NCI-H748 treated with DMSO at 0.1 percent for 48 hours (cell line): ENCODE data around the gene SLC2A5.
"Not testable (repeated sequence)": the region's sequence is repeated elsewhere in the genome, so short reads cannot be mapped to it uniquely, and the experiment has no call there.

Experiments
- DNase-seq: peaks from one replicate; lab custom pipeline; 2025; lab: John Stamatoyannopoulos, UW

SLC2A5 gene, protein sequence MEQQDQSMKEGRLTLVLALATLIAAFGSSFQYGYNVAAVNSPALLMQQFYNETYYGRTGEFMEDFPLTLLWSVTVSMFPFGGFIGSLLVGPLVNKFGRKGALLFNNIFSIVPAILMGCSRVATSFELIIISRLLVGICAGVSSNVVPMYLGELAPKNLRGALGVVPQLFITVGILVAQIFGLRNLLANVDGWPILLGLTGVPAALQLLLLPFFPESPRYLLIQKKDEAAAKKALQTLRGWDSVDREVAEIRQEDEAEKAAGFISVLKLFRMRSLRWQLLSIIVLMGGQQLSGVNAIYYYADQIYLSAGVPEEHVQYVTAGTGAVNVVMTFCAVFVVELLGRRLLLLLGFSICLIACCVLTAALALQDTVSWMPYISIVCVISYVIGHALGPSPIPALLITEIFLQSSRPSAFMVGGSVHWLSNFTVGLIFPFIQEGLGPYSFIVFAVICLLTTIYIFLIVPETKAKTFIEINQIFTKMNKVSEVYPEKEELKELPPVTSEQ

DNA sequence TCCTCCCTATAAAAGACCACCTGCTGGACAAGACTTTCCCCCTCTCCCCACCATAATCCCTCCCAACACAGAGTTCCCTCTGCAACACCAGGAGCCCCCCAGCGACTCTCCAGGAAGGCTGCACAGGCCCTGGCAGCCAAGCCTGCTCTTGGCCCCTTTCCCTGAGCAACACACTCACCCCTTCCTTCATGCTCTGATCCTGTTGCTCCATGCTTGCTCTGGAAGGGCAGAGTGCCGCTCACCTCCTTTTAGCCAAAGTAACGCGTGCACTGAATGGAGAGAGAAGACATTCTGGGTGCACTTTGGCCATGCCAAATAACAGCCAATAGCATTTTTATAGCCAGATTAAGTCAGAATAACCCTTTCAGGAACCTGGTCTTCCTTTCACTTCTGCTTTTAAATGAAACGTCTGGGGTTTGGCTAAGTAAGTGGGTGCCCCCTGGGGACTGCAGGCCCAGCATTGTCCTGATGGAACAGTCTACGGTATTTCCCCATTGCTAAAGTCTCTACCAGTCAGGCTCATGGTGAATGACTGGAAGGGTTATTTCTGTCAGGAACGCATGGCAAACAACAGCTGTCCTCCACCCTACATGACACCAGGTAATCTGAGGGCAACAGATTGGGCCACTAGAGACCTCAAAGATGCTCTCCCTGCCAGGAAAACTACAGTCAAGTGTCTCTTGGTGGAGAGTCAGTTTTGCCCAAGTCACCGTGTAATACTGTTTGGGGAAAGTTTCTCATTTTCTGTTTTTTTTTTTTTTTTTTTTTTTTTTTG is at the start of gene SLC2A5:
TSS of gene SLC2A5 (minus strand) at position 310 of the 775 bp plus-strand sequence. CDS start at position 211, 99 bp downstream.
- DNase-seq: no peak

DNA sequence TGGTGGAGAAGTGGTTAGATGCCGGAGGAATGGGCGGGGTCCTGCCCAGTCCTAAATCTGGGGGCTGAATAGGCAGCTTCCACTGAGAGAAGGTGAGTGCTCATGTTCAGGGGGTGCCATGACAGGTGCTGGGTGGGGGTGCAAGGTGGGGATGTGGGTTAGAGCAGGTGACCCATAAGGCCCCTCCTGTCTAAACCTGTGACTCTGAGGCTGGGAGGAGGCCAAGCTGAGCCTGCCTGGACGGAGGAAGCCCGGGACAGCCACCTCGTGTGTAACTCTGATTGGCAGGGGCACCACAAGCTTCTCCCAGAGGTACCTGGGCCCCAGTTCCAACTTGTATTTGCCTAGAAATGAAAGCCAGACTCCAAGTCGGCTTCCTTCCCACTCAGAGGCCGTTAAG is 48.8 kb upstream of the SLC2A5 start:
- no peak for DNase-seq

DNA sequence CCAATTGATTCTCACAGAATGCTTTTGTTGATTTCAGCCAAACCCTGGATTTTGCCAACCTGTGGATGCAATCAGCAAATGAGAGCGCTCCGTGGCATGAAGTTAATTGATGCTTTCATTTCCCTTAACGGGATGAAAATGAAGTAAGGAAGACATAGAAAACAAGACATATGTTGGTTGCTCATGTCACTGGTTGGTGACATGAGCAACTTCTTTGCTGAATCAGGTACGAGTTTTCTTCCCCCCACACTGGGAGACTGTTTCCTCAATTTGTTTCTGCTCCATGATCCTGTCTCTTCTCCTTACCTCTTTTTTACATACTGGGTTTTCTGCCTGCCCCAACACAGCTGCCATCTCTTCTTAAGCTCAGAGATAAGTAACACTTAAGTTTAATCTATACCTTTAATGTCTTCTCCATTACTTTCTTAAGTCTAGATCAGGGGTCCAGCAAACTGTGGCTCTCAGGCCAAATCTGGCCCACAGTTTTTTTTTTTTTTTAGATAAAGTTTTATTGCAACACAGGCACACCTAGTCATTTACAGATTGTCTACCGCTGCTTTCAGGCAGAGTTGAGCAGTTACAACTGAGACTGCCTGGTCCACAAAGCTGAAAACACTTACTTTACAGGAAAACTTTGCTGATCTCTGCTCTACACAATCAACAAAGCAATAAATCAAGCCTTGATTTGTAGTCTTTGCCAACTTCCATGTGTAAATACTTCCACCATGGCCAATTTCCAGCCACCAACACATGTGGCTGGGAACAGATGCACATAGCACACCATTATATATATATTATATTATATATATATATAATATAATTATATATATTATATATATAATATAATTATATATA is 46.1 kb upstream of the SLC2A5 start:
- DNase-seq: no peak

DNA sequence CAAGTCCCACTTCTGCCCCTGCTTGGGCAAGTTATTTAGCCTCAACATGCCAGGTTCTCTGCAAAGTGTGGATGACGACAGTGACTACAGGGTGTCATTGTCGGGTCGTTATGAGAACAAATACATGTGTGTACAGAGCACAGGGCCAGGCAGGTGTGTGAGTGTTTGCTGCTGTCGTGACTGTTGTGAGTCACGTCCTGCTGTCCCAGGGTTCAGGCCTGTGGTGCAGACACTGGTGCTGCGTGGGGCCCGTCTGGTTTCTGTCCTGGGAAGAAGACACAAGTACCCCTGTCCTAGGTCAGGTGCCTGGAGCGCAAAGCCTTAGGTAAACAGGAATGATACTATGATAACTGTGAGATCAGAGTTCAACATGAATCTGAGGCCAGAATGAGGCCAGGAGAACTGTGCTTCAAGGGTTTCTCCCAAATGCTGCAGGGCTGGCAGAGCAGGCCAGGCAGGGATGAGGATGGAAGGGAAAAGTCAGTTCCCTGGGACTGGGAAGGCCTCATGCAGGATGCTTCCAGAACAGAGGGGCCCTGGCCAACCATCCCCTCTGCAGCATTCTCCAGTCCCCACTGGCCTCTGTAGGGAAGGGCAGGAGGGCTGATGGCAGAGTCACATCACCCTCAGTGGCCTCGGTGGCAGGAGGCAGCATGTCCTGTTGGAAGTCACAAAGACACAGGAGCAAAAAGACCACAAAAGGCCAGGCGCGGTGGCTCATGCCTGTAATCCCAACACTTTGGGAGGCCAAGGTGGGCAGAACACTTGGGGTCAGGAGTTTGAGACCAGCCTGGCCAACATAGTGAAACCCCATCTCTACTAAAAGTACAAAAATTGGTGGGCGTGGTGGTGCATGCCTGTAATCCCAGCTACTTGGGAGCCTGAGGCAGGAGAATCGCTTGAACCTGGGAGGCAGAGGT is 43.8 kb upstream of the SLC2A5 start:
- no peak for DNase-seq

DNA sequence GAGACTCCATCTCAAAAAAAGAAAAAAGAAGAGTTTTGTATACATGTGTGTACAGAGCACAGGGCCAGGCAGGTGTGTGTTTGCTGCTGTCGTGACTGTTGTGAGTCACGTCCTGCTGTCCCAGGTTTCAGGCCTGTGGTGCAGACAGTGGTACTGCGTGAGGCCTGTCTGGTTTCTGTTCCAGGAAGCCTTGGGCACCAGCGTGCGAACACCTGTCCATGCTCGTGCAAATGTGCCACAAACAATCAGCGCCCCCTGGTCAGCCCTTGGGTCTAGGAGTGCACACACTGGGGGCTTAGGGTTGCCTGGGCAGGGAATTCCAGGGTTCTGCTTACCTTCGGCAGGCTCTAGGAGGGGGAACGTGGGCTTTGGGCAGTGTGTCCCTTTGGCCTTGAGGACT is 42.5 kb upstream of the SLC2A5 start:
- DNase-seq: no peak

DNA sequence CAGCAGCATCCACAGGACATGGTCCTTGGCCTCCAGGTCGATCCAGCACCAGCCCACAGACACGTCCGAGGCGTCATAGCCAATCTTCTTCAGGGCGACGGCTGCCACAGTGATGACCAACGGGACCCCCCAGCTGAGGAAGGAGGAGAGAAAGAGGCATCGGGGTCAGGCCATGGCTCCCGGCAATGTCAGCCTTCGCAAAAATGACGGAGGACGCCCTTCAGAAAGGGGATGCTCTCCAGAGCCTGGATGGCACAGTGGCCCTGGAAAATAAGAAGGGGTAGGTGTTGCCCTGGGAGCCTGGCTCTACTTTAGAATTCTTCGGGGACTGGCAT is 41.9 kb upstream of the SLC2A5 start:
- DNase-seq: no peak

DNA sequence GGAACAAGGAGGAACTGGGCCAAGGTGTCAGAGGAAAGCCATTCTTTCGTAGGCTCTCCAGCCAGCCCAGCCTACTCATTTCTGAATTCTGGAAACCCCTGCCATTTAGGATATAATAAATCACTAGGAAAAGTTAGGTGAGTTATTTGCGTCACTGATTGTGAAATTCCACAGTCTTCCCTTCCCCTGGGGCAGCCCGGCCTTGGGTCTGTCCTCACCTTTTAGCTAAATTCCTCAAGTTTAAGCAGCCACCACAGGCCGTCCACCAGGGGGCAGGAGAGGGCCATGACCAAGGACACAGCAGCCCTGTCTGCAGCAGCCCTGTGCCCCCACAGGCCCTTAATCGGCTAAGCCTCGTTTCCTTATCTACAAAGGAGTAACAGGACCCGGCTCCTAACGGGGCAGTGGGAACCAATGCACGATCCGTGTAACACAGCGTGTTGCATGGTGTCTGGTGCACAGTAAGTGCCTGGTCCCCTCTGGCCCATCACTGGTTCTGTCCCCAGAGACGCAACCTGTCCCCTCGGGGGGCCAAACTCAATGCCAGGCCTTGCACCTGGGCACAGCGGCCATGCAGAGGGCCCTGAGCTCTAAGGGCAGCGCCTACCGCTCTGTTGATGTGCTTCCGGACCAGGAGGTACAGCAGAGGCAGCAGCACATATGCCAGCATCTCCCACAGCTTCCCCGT is 41.4 kb upstream of the SLC2A5 start:
- peak; percentile 6 for DNase-seq

DNA sequence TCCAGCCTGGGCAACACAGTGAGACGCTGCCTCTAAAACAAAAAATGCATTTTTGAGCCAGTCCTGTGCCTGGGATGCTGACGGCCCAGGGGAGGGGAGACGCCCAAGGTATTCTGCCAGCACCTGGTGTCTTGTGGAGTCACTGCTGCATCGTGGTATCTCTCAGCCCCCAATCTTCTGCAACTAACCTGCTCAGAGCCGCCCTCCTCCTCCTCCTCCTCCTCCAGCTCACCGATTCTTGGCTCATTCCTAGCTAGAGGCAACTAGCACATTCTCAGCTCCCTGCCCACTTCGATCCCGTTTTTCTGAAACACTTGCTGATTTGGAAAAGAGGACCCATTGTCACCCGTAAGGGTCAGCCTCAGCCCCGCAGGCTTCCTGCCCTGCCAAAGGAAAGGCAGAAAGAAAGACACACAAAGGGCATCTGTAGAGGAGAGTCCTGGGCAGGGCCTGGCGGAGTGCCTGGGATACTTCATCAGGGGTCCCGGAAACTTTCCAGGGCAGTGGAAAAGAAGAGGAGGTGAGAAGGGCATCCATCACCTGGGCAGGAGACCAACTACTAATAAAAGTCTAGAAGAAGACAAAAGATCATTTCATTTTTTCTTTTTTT is 38.7 kb upstream of the SLC2A5 start:
- DNase-seq: no peak

DNA sequence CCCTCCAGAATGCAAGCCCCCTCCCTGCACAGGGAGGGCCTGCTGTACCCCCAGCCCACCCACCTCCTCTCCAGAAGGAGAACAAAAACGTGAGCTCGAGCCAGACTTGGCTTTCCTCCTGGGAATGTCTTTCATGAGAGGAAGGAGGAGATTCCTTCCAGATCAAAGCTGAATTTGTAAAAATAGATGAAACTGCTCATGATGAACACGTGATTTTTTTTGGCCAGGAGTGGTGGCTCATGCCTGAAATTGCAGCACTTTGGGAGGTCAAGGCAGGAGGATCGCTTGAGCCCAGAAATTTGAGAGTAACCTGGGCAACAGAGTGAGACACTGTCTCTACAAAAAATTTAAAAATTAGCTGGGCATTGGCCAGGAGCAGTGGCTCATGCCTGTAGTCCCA is 37.7 kb upstream of the SLC2A5 start:
- no peak for DNase-seq

DNA sequence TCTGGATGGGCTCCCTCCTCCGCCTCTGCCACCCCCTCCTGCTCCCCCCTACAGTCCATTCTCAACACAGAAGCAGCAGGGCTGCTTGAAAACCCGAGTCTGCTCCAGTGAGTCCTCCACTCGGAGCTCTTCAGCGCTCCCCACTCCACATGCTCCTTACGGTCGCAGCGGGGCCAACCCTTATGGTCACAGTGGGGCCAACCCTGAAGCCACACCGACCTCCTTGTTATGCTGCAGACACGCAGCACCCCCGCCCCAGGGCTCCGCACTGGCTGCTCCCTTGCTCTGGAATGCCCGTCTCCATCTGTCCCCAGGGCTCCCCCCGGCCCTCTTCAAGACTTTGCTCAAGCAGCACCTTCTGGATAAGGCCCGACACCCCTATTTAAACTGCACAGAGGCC is 36.9 kb upstream of the SLC2A5 start:
- DNase-seq: no peak

DNA sequence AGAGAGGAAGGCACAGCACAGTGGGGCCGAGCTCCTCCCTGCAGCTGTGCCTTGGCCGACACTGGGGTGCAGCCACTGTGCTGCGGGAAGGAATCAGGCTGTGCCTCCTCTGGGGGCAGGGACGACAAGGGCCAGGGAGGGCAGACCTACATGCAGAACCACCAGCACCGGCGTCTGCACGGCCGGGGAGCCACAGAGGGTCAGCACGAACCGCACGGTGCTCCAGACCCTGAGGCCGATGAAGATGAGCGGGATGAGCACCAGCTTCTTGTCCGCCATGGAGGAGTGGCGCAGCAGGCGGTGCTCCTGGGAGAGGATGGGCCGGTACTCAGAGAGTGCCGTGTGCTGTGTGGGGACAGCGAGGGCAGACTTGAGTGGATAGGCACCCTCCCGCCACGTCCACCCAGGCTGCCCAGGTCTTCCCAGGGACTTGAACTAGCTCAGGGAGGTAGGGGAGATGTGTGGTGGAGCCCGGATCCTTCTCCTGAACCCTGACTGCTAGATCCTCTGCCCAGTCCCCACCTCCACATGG is 36.0 kb upstream of the SLC2A5 start:
- no peak for DNase-seq

DNA sequence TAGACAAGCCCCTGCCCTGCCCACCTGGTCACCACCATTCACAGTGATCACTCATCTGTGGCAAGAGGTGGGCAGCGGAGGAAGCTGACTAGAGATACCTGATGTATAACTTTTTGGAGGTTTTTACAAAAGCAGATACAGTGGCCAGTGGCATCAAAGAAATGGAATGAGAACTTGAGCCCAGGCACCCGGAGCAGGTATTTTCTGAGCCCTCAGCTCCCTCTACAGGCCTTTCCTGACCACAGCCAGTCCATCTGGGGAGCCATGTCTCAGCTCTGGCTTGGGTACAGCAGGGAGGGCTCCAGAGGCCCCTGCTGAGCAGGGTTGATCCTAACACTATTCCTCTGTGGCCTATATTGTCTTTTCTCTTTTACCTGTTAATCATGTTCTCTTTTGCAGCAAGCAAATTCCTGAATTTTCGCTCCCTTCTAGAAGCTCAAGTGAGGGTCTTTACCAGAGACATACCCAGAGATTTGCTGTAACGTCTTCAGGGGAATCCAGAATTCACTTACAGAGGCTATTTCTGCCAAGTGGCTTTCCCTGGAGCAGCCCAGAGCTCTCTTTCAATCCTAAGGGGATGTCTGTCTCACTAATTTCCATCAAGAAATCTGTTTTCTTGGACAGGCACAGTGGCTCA is 32.2 kb upstream of the SLC2A5 start:
- no peak for DNase-seq

DNA sequence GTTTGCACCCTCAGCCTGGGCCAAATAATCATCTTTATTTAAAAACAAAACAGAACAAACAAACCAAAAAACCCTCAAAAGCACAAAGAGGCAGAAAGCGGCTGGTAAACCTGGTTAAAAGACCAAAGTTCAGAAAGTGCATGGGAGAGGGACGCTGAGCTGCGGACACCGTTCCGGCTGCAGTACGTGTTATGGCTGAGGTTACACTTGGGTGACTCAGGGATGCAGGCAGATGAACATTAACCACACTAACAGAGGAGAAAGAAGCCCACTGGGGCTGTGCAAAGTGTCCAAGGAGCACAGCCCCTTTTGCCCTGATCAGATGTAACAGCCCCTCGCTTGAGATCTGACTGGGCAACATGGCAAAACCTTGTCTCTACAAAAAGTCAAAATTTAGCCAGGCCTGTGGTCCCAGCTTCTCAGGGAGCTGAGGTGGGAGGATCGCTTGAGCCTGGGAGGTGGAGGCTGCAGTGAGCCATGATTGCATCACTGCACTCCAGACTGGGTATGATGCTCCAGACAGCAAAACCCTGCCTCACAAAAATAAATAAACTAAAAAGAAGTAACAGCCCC is 31.1 kb upstream of the SLC2A5 start:
- no peak for DNase-seq

DNA sequence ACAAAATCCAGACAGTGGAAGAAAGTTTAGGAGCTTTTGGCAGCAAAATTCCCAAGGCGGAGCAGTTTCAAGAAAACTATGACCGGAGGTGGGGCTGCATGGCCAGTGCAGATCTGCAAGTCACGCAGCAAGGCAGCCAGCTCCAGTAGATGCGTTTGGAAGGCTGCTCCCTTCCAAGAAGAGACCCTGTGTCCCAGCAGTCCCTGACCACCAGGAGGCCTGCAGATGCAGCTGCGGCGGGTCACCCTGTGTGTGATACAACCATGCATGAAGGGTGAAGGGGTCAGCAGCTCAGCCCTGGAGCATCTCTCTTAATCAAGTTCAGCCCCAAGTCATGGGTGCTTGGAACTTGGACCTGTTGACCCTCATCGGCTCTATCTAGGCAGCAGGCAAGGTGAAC is 30.1 kb upstream of the SLC2A5 start:
- DNase-seq: no peak

DNA sequence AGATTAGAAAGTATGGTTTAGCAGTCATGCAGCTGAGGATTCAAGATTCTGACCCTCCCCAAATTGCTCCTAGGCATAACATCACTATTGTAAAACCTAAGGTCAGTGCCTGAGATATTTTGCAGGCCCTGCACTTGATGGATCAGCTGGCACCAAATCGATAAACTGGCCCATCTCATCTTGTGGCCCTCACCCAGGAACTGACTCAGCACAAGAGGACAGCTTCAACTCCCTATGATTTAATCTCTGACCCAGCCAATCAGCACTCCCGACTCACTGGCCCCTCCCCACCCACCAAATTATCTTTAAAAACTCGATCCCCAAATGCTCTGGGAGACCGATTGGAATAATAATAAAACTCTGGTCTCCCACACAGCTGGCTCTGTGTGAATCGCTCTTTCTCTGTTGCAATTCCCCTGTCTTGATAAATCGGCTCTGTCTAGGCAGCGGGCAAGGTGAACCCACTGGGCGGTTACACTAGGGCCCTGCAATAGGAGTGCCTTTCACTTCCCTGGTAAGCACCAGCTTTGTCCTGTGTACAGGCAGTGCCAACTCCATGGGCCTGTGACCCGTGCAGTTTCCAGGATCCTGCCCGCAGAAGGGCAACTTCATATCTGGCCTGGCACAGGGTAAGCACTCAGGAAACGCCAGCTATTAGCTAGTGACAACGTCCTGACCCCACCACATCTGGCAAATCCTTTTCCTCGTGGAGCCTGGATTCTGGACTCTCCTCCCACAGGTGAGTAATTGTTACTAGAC is 28.7 kb upstream of the SLC2A5 start:
- no peak for DNase-seq

DNA sequence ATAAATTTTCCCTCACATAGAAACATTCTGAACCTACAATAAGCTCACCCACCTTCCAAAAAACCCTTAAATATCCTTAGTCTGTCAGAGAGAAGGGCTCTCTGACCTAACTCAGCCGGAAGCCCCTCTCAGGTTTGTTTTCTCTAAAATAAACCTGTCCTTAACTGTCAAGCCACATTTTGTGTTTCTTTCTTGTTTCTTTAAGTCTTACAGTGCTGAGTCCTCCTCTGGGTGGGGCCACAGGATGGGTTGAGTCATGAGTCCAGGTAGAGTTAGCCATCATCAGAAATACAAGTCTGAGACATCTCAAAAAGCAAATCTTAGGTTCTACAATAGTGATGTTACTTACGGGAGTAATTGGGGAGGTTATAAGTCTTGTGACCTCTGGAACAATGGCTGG is 26.4 kb upstream of the SLC2A5 start:
- DNase-seq: no peak

DNA sequence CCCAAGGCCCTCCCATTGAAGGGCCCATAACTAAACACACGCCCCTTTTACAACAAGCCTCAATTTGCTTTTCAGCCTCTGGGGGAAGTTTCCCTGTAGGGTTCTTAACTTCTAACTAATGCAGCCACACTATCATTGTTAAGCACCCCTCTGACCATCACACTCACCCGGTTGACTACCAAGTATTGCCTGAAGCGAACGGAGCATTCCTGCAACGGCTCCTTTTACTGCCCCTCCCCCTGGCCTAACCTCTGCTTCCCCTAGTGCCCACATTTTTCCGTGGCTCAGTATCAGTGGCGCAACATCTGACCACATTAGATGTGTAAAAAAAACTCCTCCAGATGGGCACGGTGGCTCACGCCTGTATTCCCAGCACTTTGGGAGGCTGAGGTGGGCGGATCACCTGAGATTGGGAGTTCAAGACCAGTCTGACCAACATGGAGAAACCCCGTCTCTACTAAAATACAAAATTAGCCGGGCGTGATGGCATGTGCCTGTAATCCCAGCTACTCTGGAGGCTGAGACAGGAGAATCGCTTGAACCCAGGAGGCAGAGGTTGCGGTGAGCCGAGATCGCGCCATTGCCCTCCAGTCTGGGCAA is 24.7 kb upstream of the SLC2A5 start:
- not testable (repeated sequence) for DNase-seq

DNA sequence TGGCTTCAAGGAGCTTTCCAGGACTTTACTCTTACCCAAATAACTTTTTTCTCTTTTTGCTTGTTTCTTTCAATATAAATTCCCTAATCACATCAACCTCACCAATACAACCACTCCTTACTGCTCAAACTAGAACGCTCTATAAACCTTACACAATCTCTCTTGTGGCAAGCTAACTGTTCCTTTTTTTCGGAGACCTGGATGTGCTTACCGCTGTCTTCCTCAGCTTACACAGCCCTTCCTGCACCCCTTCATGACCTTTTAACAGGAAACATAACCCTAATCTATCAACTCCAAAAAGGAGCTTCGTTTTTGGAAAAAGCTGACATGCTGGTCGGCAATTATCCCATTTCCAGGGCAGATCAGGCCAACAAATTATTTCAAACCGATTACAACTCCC is 24.1 kb upstream of the SLC2A5 start:
- DNase-seq: no peak
